ENCODE measurements around the gene NHERF2. TPM values are rescaled to one million over a fixed set of nuclear protein-coding genes. Genes with fewer than 3 reads are reported as not detected.
A peak's percentile ranks its signal among the peaks of the same experiment; 100 is the strongest.

Gene NHERF2
- total RNA-seq, 1 experiment from 2014 or later = 104 TPM

GRCh38 chr16:2023092-2024031, 3.3 kb upstream of the NHERF2 start:
- BruUV-seq (replicated peaks) = no TSS peak
- TF ChIP-seq CTCF (conservative IDR thresholded peaks at IDR 0.05) = peak; percentile 96
- no peak for TF ChIP-seq EZH2 (IDR thresholded peaks at IDR 0.05; ENCODE audit: low read depth)
- H2AFZ ChIP-seq = peak overlapping the region; percentile 74; the same call in 1 of the 2 replicates
- POLR2A ChIA-PET (ENCODE audit: unreplicated experiment) = interaction anchor here (0.5 to 1.0 kb wide), 3 partner anchors 18 to 125 kb away, joined by 3 to 4 read pairs (median 3); no protein-coding TSS in a partner anchor
- H3K4me3 ChIP-seq = peak overlapping the region; percentile 52; the same call in 1 of the 2 replicates
- H3K79me2 ChIP-seq (ENCODE audit: low read depth) = 0 out of 2 replicates have a peak, but pooled peaks cover 4% of the 10 kb centered on the region
- no peak overlapping the region for H3K27ac ChIP-seq
- H3K36me3 ChIP-seq (ENCODE audit: low read depth) = no peaks in the 10 kb centered on the region
- H3K9me3 ChIP-seq (ENCODE audit: insufficient read depth, low read depth) = no peaks in the 10 kb centered on the region
- no peaks in the 10 kb centered on the region for H3K9me2 ChIP-seq (ENCODE audit: insufficient read depth)
- peaks cover 4% of the 10 kb centered on the region; the same call in 1 of the 2 replicates for H4K20me1 ChIP-seq (ENCODE audit: insufficient read depth)
- no peaks in the 10 kb centered on the region for H3K27me3 ChIP-seq (ENCODE audit: insufficient read depth, low read depth)
- DNase-seq = peak; percentile 61 to 97
- H3K4me1 ChIP-seq (replicated peaks; ENCODE audit: insufficient read depth) = peaks cover 16% of the 10 kb centered on the region
- H3F3A ChIP-seq (ENCODE audit: insufficient read depth, low read depth) = peaks cover 9% of the 10 kb centered on the region; the same call in 1 of the 2 replicates
- intact Hi-C loops (cut with micrococcal nuclease; ENCODE audit: unreplicated experiment) = loop anchor here (1.0 to 2.0 kb wide), 5 partner anchors 20 to 125 kb away; partner anchors contain the start of gene RAB26
- H3K4me2 ChIP-seq = peak overlapping the region; percentile 85
- CTCF ChIA-PET = interaction anchor here (0.6 to 1.4 kb wide), 9 partner anchors 10 to 471 kb away, joined by 3 to 15 read pairs (median 7); no protein-coding TSS in a partner anchor

GRCh38 chr16:2024032-2024420, 2.7 kb upstream of the NHERF2 start:
- Histone ChIP-seq H4K20me1 (ENCODE audit: insufficient read depth) (peaks cover 4% of the 10 kb centered on the region; the same call in 1 of the 2 replicates), H3K4me3 (no peak overlapping the region), H3F3A (ENCODE audit: insufficient read depth, low read depth) (peaks cover 9% of the 10 kb centered on the region; the same call in 1 of the 2 replicates), H3K27me3 (ENCODE audit: insufficient read depth, low read depth) (no peaks in the 10 kb centered on the region), H3K4me2 (no peak overlapping the region), H3K4me1 (replicated peaks; ENCODE audit: insufficient read depth) (peaks cover 16% of the 10 kb centered on the region), H3K9me3 (ENCODE audit: insufficient read depth, low read depth) (no peaks in the 10 kb centered on the region), H3K36me3 (ENCODE audit: low read depth) (no peaks in the 10 kb centered on the region), H2AFZ (no peak overlapping the region), H3K9me2 (ENCODE audit: insufficient read depth) (no peaks in the 10 kb centered on the region), H3K79me2 (ENCODE audit: low read depth) (0 out of 2 replicates have a peak, but pooled peaks cover 4% of the 10 kb centered on the region), H3K27ac (no peak overlapping the region)
- DNase-seq = no peak
- ChIA-PET POLR2A (ENCODE audit: unreplicated experiment) (no interaction called here), CTCF (no interaction called here)
- intact Hi-C loops (cut with micrococcal nuclease; ENCODE audit: unreplicated experiment) = no loop called here
- TF ChIP-seq CTCF (conservative IDR thresholded peaks at IDR 0.05) (no peak), EZH2 (IDR thresholded peaks at IDR 0.05; ENCODE audit: low read depth) (no peak)
- no TSS peak for BruUV-seq (replicated peaks)

GRCh38 chr16:2025251-2025650, 1.5 kb upstream of the NHERF2 start:
- Histone ChIP-seq H3K9me2 (ENCODE audit: insufficient read depth) (no peaks in the 10 kb centered on the region), H3K9me3 (ENCODE audit: insufficient read depth, low read depth) (no peaks in the 10 kb centered on the region), H3K4me1 (replicated peaks; ENCODE audit: insufficient read depth) (peaks cover 16% of the 10 kb centered on the region), H3F3A (ENCODE audit: insufficient read depth, low read depth) (peaks cover 9% of the 10 kb centered on the region; the same call in 1 of the 2 replicates), H3K79me2 (ENCODE audit: low read depth) (0 out of 2 replicates have a peak, but pooled peaks cover 4% of the 10 kb centered on the region), H3K4me2 (no peak overlapping the region), H3K36me3 (ENCODE audit: low read depth) (no peaks in the 10 kb centered on the region), H3K4me3 (no peak overlapping the region), H3K27ac (no peak overlapping the region), H3K27me3 (ENCODE audit: insufficient read depth, low read depth) (no peaks in the 10 kb centered on the region), H4K20me1 (ENCODE audit: insufficient read depth) (peaks cover 4% of the 10 kb centered on the region; the same call in 1 of the 2 replicates), H2AFZ (no peak overlapping the region)
- no peak for DNase-seq
- ChIA-PET CTCF (interaction anchor here (1.2 kb wide), 1 partner anchor 9 kb away, joined by 5 read pairs; no protein-coding TSS in a partner anchor), POLR2A (ENCODE audit: unreplicated experiment) (no interaction called here)
- BruUV-seq (replicated peaks) = no TSS peak
- TF ChIP-seq CTCF (conservative IDR thresholded peaks at IDR 0.05) (no peak), EZH2 (IDR thresholded peaks at IDR 0.05; ENCODE audit: low read depth) (no peak)
- intact Hi-C loops (cut with micrococcal nuclease; ENCODE audit: unreplicated experiment) = no loop called here

All from PC-9 (cell line).